Measurements from ENCODE around the gene BRINP3.

DNA sequence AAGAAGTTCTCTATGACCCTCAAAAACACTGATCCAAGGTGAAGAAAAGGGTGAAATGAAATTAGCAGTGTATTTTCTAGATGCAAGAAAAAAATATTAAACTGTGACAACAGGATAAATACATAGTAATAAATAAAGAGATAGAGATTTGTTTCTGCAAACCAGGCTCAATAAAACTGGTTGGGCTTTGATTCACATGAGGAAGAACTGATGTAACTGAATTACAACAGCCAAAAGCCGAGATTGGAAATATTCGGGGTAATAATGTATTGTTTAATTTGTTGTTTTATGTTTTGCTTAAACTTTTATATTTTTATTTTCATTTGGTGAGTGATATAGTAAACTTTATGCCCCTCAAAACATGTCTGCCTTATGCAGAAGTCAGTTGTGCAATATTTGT, 285.0 kb downstream of the BRINP3 start:
- TF ChIP-seq, protein P1, sequence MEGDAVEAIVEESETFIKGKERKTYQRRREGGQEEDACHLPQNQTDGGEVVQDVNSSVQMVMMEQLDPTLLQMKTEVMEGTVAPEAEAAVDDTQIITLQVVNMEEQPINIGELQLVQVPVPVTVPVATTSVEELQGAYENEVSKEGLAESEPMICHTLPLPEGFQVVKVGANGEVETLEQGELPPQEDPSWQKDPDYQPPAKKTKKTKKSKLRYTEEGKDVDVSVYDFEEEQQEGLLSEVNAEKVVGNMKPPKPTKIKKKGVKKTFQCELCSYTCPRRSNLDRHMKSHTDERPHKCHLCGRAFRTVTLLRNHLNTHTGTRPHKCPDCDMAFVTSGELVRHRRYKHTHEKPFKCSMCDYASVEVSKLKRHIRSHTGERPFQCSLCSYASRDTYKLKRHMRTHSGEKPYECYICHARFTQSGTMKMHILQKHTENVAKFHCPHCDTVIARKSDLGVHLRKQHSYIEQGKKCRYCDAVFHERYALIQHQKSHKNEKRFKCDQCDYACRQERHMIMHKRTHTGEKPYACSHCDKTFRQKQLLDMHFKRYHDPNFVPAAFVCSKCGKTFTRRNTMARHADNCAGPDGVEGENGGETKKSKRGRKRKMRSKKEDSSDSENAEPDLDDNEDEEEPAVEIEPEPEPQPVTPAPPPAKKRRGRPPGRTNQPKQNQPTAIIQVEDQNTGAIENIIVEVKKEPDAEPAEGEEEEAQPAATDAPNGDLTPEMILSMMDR (IDR thresholded peaks at IDR 0.05), result no peak
- no peak for TF ChIP-seq POLR2A (IDR thresholded peaks at IDR 0.05)

Data from adrenal gland (tissue), 5 donors.